KMS-11 (cell line): ENCODE results near the gene ZNF554.

Experiments used
- H2AFZ ChIP-seq: fragments of 200-600 bp; sonication (generic); 2 replicates; pipeline ENCODE4 v1.6.1; 2016; ENCODE audit warnings: antibody characterized with exemption, mixed run types, low read depth
- H3K27ac ChIP-seq: fragments of 200-600 bp; sonication (generic); 2 replicates; pipeline ENCODE4 v1.6.1; 2016; ENCODE audit warnings: mild to moderate bottlenecking, mixed run types
- H3K27me3 ChIP-seq: fragments of 200-600 bp; sonication (generic); 2 replicates; pipeline ENCODE4 v1.6.1; 2017; ENCODE audit warnings: mild to moderate bottlenecking, low read depth, mixed run types, moderate library complexity; ENCODE audit not compliant: insufficient read depth
- H3K36me3 ChIP-seq: fragments of 200-600 bp; sonication (generic); 2 replicates; pipeline ENCODE4 v1.6.1; 2017; ENCODE audit warnings: mild to moderate bottlenecking, mixed run types; ENCODE audit not compliant: insufficient read depth
- H3K4me1 ChIP-seq: fragments of 200-600 bp; sonication (generic); 2 replicates; pipeline ENCODE4 v1.6.1; 2016; ENCODE audit warnings: mild to moderate bottlenecking, low read depth, mixed run types; ENCODE audit not compliant: poor library complexity, severe bottlenecking
- H3K4me2 ChIP-seq: fragments of 200-600 bp; sonication (generic); 2 replicates; pipeline ENCODE4 v1.7.0; 2016; ENCODE audit warnings: mild to moderate bottlenecking, mixed run types
- H3K4me3 ChIP-seq: fragments of 200-600 bp; sonication (generic); IDR thresholded peaks from 2 replicates; pipeline ENCODE4 v1.6.1; 2017; ENCODE audit warnings: low read depth, low read length, mixed read lengths; ENCODE audit not compliant: insufficient read depth
- H3K79me2 ChIP-seq: fragments of 200-600 bp; sonication (generic); 2 replicates; pipeline ENCODE4 v1.6.1; 2016; ENCODE audit warnings: low read depth, mixed run types; ENCODE audit not compliant: insufficient read depth
- H3K9ac ChIP-seq: fragments of 200-600 bp; sonication (generic); 2 replicates; pipeline ENCODE4 v1.6.1; 2016; ENCODE audit warnings: mild to moderate bottlenecking, mixed run types
- H4K20me1 ChIP-seq: fragments of 200-600 bp; sonication (generic); 2 replicates; pipeline ENCODE4 v1.6.1; 2016; ENCODE audit warnings: mild to moderate bottlenecking, mixed run types; ENCODE audit not compliant: insufficient read depth
- TF ChIP-seq, protein P1 (sequence below): fragments of 200-600 bp; sonication (generic); conservative IDR thresholded peaks from 2 replicates; pipeline ENCODE4 v1.6.1; 2017; ENCODE audit warnings: low read depth, mild to moderate bottlenecking, antibody characterized with exemption, low read length, moderate library complexity, mixed read lengths

The ZNF554 gene

DNA sequence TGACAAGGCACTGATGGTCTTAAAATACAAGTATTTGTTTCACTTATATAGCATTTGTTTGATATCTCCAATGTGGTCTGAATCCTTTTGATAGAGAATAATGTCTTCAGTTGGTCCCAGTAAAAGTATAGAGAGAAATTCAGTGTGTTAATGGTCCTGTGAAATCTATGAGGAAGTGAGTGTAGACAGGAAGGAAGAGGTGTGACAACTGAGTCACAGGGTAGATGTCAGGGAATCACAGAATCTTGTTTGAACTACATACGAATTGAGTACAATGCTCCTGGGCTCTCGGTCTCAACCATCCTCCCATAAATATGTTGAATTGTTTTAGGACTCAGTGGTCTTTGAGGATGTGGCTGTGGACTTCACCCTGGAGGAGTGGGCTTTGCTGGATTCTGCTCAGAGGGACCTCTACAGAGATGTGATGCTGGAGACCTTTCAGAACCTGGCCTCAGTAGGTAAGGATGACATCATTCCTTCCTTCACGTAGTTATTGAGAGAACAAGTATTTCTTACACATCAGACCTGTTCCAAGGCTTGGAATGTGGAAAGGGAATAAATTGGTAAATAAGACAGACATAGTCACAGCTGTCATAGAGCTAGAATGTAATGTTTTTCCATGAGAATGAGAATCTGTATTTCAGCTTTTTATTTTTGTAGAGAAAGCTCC lies 30.7 kb downstream of the ZNF554 start:
- H3K36me3 ChIP-seq, result no peaks in the 10 kb centered on the region
- no peaks in the 10 kb centered on the region for H3K4me1 ChIP-seq
- H3K27me3 ChIP-seq, result peaks cover 12% of the 10 kb centered on the region; the same call in 1 of the 2 replicates
- no peak overlapping the region for H3K4me2 ChIP-seq
- H2AFZ ChIP-seq, result no peak overlapping the region
- H3K27ac ChIP-seq, result no peak overlapping the region
- H3K4me3 ChIP-seq, result no peak overlapping the region
- H3K79me2 ChIP-seq, result no peaks in the 10 kb centered on the region
- TF ChIP-seq, protein P1, sequence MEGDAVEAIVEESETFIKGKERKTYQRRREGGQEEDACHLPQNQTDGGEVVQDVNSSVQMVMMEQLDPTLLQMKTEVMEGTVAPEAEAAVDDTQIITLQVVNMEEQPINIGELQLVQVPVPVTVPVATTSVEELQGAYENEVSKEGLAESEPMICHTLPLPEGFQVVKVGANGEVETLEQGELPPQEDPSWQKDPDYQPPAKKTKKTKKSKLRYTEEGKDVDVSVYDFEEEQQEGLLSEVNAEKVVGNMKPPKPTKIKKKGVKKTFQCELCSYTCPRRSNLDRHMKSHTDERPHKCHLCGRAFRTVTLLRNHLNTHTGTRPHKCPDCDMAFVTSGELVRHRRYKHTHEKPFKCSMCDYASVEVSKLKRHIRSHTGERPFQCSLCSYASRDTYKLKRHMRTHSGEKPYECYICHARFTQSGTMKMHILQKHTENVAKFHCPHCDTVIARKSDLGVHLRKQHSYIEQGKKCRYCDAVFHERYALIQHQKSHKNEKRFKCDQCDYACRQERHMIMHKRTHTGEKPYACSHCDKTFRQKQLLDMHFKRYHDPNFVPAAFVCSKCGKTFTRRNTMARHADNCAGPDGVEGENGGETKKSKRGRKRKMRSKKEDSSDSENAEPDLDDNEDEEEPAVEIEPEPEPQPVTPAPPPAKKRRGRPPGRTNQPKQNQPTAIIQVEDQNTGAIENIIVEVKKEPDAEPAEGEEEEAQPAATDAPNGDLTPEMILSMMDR, result no peak
- H3K9ac ChIP-seq, result no peak overlapping the region
- no peaks in the 10 kb centered on the region for H4K20me1 ChIP-seq

DNA sequence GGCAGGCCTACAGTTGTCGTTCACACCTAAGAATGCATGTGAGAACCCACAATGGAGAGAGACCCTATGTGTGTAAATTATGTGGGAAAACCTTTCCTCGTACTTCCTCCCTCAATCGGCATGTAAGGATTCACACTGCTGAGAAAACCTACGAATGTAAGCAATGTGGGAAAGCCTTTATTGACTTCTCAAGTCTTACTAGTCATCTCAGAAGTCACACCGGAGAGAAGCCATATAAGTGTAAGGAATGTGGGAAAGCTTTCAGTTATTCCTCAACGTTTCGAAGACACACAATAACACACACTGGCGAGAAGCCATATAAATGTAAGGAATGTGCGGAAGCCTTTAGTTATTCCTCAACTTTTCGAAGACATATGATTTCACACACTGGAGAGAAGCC lies 32.9 kb downstream of the ZNF554 start:
- no peaks in the 10 kb centered on the region for H3K79me2 ChIP-seq
- peaks cover 8% of the 10 kb centered on the region; the same call in 1 of the 2 replicates for H3K27me3 ChIP-seq
- H3K4me2 ChIP-seq, result no peak overlapping the region
- H2AFZ ChIP-seq, result no peak overlapping the region
- TF ChIP-seq, protein P1, result no peak
- no peak overlapping the region for H3K9ac ChIP-seq
- H3K36me3 ChIP-seq, result no peaks in the 10 kb centered on the region
- no peak overlapping the region for H3K4me3 ChIP-seq
- H4K20me1 ChIP-seq, result no peaks in the 10 kb centered on the region
- H3K4me1 ChIP-seq, result no peaks in the 10 kb centered on the region
- no peak overlapping the region for H3K27ac ChIP-seq

DNA sequence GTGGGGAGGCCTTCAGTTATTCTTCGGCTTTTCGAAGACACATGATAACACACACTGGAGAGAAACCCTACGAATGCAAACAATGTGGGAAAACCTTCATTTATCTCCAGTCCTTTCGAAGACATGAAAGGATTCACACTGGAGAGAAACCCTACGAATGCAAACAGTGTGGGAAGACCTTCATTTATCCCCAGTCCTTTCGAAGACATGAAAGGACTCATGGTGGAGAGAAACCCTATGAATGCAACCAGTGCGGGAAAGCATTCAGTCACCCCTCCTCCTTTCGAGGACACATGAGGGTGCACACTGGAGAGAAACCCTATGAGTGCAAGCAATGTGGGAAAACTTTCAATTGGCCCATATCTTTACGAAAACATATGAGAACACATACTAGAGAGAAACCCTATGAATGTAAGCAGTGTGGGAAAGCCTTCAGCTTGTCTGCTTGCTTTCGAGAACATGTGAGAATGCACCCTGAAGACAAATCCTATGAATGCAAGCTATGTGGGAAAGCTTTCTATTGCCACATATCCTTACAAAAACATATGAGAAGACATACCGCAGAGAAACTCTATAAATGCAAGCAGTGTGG lies 33.4 kb downstream of the ZNF554 start:
- H3K4me1 ChIP-seq, result no peaks in the 10 kb centered on the region
- H3K9ac ChIP-seq, result no peak overlapping the region
- no peaks in the 10 kb centered on the region for H4K20me1 ChIP-seq
- TF ChIP-seq, protein P1, result no peak
- no peak overlapping the region for H3K27ac ChIP-seq
- H2AFZ ChIP-seq, result no peak overlapping the region
- peaks cover 5% of the 10 kb centered on the region; the same call in 1 of the 2 replicates for H3K27me3 ChIP-seq
- no peaks in the 10 kb centered on the region for H3K36me3 ChIP-seq
- no peak overlapping the region for H3K4me3 ChIP-seq
- no peaks in the 10 kb centered on the region for H3K79me2 ChIP-seq
- no peak overlapping the region for H3K4me2 ChIP-seq

DNA sequence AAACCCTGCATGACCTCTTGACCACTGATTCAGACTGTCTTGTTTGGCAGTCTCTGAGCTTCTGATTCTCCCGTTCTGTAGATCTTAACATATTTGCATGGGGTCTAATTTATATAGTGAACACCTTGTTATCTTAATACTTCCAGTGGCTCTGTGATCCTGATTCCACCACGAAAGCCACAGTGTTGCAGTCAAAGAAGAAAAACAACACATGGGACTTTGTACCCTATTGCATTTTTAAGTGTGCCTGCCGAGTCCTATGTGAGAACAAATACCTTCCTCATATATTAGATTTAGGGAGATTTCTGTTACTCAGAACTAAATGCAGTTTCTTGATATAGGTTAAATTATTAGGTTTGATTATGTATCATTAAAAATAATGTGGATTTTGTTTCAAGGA lies 35.2 kb downstream of the ZNF554 start:
- Histone ChIP-seq H3K9ac (no peak overlapping the region), H3K27ac (no peak overlapping the region), H4K20me1 (no peaks in the 10 kb centered on the region), H3K79me2 (no peaks in the 10 kb centered on the region), H3K4me1 (no peaks in the 10 kb centered on the region), H2AFZ (no peak overlapping the region), H3K4me2 (no peak overlapping the region), H3K36me3 (no peaks in the 10 kb centered on the region), H3K4me3 (no peak overlapping the region), H3K27me3 (peaks cover 5% of the 10 kb centered on the region; the same call in 1 of the 2 replicates)
- TF ChIP-seq, protein P1, result no peak
